ENCODE measurements around the gene MECR.

MECR gene

DNA sequence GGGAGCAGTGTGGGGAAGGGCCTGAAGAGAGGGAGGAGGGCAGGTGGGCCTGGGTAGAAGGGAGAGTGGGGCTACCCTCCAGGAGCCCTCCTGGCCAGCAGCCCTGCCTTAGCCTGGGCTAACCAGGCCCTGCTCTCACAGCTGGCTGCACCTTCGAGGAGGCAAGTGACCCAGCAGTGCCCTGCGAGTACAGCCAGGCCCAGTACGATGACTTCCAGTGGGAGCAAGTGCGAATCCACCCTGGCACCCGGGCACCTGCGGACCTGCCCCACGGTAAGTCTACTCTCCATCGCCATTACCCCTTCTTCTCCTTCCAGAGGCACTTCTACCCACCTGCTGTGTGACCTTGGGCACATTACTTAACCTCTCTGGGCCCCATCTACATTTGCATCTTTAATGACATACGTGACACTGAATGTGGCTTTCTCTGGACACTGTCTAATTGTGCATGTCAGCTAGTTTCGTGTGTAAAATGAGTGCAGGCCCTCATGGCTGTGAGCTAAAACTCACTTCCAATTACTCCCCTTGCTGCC, 24.5 kb upstream of the MECR start:
- DNase-seq (ENCODE audit: low read depth in 2 of 2): no peak

DNA sequence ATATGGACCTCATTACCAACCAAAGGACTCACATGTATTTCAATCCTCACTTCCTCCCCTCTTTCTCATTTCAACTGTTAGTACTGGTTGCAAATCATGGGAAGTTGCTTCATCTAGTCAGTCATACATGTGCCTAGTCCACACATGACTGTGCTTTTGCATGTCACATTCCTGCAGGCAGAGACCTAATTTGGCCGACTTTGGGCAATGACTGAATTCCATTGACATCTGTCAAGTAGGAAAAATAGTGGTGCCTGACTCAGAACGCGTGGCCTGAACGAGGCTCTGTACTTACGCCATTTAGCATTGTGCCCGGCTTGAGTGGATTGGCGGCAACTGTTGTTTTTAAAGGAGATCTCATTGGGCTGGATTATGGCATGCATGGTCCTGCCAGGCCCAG, 23.6 kb upstream of the MECR start:
- DNase-seq (ENCODE audit: low read depth in 2 of 2): no peak

DNA sequence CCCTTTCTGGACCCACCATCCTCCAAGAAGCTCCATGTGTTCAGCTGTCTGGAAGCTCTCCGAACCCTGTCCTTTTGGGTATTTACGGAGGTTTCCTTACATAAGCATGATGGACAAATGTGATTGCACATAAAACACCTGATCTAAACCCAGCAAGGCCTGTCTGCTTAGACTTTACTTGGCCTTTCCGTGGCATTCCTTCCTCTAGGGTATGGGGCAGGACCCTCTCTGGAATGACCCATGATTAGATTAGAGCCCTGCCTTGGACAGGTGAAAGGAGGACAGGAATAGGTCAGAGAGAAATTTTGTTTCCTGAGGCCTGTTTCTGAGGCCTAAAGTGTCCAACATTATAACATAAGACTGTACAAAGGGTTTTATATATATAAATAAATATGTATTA, 22.4 kb upstream of the MECR start:
- no peak for DNase-seq (ENCODE audit: low read depth in 2 of 2)

DNA sequence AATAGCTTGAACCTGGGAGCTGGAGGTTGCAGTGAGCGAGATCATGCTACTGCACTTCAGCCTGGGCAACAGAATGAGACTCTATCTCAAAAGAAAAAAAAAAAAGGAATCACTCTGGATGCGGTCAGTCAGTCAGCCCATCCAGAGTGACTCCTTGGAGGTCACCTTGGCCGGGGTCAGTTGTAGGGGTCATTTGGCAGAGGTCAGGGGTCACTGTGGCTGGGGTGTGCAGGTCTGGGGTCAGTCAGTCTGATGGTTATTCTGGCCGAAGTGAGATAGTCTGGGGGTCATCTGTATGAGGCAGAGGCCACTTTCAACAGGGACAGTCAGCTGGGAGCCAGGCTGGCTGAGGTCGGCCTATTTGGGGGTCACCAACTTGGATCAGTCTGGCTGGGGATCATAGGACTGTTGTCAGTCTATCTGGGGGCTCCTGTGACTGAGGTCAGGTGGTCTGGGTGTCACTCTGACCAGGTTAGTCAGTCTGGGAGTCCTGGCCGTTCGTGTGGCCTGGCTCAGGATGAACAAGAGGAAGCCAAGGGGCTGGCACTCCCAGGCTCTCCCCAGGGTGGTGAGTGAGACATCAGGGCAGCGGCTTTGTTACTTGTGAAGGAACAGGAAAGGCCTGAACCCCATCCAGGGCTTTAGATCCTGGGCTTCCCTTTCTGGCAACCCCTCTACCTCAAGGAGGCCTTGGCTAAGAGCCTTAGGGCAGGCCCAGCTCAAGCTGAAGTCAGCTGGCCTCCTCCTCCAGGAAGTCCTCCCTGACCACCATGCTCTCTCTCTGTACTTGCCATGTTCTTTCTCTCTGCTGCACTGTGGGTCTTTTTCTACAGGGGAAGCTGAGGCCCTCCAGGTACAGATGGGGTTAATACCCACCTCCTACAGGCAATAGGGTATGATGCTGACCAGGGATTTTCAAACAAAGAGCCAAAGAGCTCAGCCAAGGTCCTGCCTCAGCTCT, 20.7 kb upstream of the MECR start:
- no peak for DNase-seq (ENCODE audit: low read depth in 2 of 2)

DNA sequence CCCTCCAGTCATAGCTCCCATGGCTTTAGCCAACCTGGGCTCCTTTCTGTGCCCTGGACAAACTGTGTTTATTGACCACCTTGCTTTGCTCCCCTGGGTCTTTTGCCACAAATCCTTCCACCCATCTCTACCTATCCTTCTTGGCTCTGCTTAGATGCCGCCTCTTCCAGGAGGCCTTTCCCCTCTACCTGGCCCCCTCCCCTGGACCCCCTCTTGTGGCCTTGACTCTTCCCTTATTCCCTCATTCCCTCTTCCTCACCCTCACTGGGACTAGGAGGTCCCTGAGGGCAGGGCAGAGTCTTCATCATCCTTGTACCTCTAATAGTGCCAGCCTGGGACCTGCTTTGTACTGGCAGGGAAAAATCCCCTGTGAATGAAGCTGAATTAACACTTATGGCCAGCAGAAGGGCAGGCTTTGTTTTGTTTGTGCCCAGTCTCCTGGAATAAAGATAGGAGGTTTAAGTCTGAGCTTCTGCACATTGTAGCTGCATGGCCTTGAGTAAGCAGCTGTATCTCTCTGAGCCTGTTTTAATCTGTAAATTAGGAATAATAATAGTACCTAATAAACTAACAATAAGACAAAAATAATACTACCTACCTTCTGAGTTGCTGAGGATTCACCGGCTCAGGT, 19.3 kb upstream of the MECR start:
- no peak for DNase-seq (ENCODE audit: low read depth in 2 of 2)

DNA sequence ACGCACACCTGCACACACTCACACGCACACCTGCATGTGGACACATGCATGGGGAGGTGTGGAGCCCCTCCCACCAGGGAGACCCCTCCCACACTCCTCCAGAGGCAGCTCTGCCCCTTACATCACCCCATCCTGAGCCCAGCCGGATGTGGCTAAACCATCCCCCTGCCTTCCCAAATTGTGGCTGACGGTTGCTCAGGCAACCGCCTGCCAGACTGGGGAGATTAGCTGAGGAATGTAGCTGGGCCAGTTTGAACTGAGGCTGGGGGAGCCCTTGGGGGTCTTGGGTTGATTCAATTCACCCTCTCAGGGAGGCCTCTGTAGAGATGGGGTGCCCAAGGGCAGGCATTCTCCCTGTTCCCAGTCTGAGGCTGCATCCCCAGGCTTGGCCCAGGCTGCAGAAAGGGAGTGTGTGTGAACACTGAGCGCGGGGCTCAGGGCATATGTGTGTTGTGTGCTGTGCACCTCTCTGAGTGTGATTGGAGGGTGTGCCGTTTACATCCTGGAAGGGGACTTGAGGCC, 18.5 kb upstream of the MECR start:
- no peak for DNase-seq (ENCODE audit: low read depth in 2 of 2)

DNA sequence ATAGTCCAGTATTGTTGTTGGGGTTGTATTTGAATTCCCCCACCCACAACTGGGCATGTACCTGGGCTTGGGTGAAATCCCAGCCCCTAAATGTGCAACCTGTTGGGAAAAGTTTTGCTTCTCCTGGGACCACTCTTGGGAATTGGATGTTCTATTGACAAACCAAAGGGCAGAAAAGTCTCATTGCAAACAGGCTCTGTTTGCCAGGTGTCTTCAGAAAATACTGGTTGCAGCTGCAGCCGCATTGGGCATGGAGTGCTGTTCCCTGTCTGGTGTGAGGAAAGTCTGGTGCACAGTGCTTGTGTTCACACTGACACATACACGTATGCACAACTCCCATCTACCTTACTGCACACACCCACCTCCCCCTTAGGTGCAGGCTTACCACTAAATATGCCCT, 17.7 kb upstream of the MECR start:
- no peak for DNase-seq (ENCODE audit: low read depth in 2 of 2)

DNA sequence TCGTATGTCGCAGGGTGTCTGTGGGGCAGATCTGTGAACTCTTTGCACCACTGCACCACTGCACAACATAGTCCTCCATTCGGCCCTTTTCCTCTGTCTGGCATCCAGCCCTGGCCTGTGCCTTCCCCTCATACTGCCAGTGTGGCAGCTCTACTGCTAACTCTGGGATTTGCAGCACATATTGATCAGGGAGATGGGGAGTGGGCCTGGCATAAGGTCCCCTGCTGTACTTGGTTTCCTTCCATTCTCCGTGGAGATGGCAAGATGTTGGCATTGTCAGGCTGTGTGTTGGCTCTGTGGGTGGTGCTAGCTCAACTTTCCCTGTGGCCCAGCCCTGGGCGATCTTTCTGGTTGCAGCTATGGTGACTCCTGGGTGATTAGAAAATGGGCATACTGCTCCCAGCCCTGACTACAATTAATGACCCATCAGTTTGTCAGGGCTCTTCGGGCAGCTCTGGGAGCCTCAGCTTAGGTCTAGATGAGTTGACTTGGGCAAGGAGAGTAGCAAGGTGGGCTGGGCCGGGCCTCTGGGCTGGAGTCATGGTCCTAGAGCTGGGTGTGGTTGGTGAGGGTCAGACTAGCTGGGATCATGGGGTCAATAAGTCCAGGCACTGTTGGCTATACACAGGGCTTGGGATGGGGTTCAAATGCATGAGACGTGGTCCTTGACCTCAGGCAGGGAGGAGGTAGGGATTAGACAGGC, 17.0 kb upstream of the MECR start:
- no peak for DNase-seq (ENCODE audit: low read depth in 2 of 2)

DNA sequence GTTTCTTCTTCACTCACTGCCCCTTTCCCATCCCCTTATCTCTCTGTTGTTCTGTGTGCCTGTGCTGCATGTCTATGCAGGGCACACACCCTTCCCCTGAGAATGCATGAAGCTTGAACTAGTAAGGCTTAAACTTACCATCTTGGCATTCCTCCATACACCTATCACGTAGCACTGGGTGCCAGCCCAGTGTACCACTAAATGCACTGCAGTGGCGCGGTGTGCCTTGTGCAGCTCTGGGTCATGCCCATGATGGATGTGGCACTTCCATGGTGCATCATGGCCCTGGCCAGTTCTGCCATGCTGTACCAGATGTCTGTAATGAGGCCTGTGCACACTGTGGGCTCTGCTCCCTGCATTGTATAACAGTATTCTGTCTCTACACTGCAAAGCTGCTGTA, 16.3 kb upstream of the MECR start:
- no peak for DNase-seq (ENCODE audit: low read depth in 2 of 2)

DNA sequence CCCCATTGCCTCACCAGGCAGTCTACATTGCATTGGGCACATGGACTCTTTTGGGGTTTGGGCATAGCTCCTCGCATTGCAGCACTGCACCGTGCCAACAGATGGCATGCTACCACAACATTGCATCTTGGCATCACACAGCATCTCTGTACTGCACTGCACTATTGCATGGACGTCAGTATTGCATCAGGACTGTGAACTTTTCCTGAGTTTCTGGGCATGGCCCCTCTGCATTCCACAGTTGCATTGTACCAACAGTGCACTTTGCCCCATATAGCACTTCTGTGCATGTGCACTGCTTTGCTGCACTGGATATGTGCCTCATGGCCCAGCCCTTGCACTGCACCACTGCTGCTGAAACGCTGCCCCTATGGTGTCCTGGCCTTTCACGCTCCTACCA, 15.1 kb upstream of the MECR start:
- no peak for DNase-seq (ENCODE audit: low read depth in 2 of 2)

DNA sequence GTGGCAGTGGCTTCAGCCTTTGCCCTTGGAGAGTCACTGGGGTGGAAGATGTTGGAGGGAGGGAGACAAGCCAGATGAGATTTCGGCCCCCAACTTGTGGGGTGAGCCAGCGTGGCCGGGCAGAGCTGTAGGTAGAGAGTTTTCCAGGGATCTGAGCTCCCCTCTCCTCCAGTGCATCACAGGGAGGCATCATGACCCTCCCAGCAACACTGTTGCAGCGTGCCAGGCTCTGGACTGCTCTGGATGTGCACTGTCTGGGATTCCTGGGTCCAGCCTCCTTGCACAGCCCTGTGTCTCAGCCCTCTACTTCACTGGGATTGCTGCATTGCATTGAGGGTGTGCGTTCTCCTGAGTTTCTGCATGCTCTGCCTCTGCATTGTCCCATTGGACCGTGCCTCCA, 14.5 kb upstream of the MECR start:
- no peak for DNase-seq (ENCODE audit: low read depth in 2 of 2)

DNA sequence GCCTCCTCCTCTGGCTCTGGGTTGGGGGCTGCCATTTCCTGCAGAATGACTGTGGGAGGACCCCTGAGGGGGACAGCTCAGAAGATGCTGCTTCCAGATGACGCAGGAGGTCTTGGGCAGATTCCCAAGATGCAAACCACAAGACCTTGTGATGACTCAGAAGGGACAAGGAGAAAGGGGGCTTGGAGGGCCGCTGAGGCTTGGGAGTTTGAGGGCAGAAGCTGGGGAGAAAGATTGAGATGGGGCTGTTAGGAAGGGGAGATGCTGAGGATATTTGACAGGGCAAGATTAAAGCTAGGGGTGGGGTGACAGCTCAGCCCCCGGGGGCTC, 13.1 kb upstream of the MECR start:
- peak in 1 of 2 experiments; percentile 62 for DNase-seq (ENCODE audit: low read depth in 2 of 2)

DNA sequence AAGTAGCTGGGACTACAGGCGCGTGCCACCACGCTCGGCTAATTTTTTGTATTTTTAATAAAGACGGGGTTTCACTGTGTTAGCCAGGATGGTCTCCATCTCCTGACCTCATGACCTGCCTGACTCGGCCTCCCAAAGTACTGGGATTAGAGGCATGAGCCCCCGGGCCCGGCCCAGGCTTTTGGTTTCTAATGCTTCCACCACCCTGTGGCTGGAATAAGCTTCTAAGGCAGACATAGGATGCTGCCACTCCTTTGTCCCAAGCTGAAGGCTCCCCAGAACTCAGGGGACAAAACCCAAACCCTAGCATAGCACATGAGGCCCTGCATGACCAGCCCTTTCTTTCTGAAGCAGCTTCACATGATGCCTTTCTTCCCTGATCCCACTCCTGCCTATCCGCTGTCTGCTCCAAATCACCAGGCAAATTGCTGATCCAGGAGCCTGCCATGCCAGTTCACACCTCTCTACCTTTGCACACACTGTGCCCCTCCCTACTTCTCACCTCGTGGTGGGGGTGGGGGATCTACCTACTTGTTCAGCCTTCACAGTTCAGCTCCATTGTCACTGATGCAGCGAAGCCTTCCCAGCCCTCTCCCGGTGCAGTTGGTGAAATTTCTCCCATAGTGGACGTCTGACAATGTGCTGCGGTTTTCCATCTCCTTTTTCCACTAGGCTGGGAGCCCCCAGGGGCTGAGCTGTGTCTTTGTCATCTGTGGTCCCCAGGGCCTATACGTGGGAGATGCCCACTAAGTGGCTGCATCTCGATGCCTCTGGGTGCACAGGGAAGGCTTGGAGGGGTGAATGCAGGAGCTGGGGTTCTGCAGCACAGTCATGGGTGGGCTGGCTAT, 12.5 kb upstream of the MECR start:
- no peak for DNase-seq (ENCODE audit: low read depth in 2 of 2)

DNA sequence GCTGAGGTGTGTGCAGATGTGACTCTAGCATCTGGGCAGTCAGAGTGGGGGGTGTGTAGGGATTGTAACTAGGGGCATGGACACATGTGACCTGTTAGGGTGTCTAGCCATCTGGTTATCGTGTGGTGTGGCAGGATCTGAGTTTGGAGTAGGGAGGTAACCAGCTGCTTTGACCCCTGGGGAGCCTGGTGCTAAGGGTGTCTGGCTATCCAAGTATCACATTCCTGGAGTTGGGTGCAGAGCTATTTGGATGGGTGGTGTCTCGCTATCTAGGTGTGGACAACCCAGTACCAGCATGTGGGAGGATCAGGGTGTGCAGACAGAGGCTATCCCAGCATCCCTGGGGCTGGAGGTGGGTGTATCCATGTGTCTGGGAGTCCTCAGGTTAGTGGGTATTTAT, 10.3 kb upstream of the MECR start:
- no peak for DNase-seq (ENCODE audit: low read depth in 2 of 2)

DNA sequence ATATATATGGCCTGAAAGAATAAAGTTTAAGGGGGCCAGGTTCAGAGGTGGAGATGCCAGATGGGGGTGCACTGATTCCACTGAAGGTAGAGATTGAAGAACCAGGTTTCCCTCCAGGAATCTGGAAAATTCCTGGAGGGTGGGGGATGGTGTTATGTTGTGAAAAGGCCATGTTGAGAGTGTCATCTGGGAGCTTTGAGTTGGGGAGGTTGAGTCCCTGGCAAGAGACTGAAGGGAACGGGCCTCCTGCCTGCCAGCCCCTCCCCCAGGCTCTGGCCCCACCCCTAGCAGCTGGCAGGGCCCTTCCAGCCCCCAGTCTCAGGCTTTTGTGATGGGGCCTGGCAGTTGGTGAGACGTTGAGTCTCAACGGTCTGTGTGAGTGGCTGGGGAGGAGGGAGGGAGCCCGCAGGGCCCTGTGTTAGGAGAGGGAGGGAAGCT, 9.7 kb upstream of the MECR start:
- no peak for DNase-seq (ENCODE audit: low read depth in 2 of 2)

DNA sequence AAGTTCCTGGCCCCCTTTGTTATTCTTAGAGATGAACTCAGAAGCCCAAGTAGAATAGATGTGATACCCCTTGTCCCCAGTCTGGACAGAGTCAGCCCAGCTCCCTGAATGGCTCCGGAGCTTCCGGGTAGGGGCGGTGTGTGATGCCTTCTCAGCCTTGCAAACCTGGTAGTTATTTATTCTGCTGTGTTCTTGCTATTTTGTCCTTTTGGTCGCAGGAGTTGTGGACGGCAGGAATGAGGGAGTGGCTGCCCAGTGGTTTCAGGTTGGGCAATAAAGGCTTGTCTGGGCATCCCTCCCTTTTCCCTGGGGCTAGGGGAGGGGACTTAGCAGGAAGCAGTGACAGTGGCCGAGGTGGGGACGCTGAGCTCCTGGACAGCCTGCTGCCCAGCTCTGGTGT, 8.4 kb upstream of the MECR start:
- no peak for DNase-seq (ENCODE audit: low read depth in 2 of 2)

DNA sequence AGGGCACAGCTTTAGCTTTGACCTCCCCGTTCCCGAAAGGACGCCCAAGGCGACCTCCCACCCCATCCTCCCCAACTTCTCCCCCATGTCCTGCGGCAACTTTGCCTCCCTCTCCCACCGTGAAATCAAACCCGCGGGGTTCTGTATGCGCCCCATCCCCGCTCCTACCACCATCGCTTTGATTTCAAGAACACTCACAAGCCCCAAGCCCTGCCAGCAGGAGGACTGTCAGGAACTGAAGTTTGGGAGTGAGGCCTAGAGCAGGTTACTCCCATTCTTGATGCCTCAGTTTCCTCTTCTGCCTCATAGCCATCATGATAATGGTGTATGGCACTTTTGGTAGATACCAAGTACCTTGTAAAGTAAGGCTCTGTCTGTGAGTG, 7.9 kb upstream of the MECR start:
- no peak for DNase-seq (ENCODE audit: low read depth in 2 of 2)

DNA sequence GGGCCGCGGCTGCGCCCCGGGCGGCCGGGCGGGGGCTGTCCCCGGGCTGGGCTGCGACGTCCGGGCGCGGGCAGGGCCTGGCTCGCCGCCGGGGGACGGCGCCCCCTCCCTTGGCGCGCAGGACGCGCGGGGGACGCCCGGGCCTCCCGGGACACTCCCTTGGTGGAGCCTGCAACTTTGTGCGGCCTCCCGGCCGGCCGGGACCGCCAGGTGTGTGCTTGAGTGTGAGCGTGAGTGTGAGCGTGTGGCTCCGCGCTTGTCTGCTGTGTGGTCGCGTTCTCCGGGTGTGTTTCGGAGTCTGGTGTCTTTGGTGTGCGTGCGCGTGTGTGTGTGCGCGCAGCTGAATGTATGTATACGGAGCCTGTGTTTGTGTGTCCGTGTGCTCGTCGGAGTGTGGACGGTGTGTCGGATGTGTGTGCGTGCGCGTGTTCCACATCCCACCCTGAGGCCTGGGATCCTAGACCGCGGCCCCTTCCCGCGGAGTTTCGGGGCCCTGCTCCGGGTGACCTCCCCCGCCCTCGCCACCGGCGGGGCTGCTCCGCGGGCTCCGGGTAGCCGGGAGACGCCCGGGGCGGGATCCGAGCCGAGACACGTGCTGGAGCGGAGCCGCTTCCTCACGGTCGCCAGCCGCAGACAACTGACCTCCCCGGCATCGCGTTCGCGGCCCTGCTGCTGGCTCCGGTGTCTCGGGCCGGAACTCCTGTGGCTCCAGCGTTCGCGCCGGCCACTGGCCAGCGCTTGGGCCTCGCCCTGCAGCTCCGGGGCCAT, 7.3 kb upstream of the MECR start:
- no peak for DNase-seq (ENCODE audit: low read depth in 2 of 2)

DNA sequence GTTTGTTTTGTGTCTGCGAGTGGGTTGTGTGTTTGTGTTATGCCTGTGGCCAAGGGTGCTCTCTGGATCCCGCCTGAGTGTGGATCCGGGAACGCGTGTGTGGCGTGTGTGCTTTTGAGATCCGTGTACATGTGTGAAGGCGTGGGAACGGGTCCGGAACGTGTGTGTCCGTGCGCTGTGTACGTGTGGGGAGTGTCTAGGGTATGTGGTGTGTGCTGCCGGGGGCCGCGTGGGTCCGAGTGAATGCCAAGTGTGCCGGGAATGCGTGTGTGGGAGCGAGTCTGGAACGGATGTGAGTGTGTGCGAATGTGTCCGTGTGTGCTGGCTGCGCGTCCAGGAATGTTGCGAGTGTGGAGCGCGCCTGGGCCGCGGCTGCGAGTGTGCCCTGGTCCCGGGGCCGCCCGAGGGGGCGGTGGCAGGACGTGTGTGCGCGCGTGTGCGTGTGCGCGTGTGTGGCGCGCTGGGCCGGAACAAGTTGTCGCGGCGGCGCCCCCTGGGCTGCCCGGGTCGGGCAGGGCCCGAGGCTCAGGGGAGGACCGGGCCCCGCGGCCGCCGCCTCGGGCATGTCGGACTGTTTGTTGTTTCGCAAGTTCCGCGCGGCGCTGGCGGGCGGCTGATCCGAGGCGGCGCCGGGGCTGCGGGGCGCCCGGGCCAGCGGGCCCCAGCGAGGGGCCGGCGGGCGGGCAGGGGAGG, 6.5 kb upstream of the MECR start:
- no peak for DNase-seq (ENCODE audit: low read depth in 2 of 2)

DNA sequence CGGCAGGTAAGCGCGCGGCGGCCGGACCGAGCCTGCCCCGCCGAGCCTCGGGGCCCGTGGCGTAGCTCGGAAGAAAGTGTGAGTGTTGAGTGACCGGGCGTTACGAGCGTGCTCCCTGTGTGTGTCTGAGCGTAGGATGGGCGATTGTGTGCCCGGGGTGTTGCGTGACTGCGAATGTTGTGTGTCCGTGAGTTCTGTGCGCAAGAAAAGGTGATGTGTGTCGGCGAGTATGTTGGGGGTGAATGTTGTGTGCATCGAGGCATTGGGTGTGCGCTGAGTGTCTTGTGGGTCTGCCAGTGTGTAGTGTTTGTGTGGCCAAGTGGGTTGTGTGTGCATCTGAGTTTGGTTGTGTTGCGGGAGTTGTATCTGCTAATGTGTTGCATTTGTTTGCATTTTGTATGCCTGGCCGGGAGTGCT, 6.0 kb upstream of the MECR start:
- DNase-seq (ENCODE audit: low read depth in 2 of 2): no peak
